ENCODE results near the gene KCNK2.
A peak's percentile ranks its signal among the peaks of the same experiment; 100 is the strongest.

Gene KCNK2

DNA sequence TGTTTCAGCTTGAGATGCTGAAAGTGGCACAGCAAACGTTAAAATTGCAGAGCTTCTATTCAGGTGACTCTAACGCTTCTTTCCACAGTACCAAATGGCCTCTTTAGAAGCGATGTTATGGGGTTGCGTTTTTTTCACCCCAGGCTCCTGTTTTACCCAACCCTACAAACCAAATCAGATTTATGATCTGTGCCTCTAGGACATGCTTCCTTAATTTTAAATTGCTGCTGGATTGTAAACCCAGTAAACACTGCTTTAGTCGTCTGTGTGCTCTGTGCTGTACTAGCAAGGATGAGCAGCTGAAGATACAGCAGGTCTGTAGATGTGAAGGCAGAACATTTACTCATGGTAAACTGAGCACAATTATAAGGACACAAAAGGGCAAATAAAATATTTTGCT lies 13.0 kb downstream of the KCNK2 start:
- DNase-seq: no peak

DNA sequence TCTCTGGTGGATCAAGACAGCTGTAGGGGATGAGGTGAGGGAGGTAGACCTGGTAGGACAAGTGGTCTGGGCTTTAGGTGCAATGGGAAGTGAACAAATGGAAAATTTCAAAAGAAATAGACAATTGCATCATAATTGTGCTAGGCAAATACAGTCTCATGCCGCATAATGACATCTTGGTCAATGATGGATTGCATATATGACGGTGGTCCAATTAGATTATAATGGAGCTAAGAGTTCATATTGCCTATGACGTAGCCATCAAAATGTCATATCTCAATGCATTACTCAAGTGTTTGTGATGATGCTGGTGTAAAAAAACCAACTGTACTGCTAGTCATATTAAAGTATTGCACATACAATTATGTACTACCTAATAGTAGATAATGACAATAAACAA lies 19.0 kb downstream of the KCNK2 start:
- DNase-seq: no peak

DNA sequence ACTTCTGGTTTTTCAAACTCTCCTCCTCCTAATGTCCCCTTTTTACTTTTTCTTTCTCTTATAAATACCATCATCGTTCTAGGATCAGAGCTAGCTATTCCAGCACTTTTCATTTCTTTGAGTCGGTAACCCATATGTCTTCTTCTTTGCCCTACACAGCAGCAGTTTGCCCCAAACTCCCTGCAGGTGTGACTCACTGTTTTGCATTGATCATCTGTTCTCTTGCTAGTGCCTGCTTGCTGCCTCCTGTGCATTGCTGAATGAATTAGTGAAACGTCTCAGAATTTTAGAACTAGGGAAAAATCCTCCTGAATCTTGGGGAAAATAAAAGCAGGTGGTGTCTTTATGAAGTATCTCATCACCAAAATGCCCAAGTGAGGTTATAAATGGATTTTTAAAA lies 21.7 kb downstream of the KCNK2 start:
- DNase-seq: no peak

DNA sequence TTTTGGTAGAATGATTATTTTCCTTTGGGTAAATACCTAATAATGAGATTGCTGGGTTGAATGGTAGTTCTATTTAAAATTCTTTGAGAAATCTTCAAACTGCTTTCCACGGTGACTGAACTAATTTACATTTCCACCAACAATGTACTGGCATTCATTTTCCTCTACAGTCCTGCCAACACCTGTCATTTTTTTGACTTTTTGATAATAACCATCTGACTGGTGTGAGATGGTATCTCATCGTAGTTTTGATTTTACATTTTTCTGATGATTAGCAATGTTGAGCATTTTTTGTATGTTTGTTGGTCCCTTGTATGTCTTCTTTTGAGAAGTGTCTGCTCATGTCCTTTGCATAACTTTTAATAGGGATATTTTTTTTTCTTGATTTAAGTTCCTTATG lies 23.5 kb downstream of the KCNK2 start:
- no peak for DNase-seq

DNA sequence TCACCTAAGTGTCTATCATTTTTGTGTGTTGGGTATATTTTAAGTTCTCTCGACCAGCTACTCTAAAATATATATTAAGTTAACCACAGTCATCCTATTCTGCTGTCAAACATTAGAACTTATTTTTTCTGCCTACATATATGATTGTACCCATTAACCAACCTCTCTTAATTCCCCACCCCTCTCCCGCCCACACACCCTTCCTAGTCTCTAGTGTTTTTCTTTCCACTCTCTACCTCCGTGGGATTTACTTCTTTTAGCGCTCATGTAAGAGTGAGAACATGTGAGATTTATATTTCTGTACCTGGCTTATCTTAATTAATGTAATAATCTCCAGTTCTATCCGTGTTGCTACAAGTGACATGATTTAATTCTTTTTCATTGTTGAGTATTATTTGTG lies 26.6 kb downstream of the KCNK2 start:
- DNase-seq: no peak

DNA sequence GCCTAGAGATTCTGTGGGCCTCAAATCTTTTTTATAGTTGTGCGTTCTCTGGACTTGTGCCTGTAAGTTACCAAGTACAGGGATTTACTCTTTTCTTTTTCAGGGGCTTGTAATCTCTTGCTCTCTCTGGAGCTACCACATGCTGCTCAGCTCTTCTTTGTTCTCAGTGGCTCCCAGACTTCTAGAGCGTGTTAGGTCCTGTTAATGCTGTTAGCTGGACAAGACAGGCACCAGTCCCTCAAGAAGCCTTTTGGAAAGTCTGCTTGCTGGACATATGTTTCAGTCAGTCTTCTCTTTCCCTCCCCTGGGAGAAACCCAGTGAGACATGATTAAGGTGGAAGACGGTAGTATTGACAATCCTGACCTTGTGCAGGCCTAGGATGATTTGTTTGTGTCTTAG lies 29.4 kb downstream of the KCNK2 start:
- no peak for DNase-seq

DNA sequence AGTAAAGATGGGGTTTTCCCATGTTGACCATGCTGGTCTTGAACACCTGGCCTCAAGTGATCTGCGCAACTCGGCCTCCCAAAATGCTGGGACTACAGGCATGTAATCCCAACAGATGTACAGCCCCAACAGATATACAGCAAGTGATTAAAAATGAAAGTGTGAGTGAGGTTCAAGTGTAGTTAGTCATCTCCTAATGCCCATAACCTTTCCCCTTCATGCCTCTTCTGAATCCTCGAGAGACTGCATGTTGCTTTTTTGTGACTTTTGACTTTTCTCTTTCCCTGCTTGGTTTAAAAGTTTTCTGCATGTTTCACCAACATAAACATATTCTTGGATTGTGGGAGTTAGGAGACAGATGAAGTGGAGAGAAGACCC lies 31.2 kb downstream of the KCNK2 start:
- no peak for DNase-seq

DNA sequence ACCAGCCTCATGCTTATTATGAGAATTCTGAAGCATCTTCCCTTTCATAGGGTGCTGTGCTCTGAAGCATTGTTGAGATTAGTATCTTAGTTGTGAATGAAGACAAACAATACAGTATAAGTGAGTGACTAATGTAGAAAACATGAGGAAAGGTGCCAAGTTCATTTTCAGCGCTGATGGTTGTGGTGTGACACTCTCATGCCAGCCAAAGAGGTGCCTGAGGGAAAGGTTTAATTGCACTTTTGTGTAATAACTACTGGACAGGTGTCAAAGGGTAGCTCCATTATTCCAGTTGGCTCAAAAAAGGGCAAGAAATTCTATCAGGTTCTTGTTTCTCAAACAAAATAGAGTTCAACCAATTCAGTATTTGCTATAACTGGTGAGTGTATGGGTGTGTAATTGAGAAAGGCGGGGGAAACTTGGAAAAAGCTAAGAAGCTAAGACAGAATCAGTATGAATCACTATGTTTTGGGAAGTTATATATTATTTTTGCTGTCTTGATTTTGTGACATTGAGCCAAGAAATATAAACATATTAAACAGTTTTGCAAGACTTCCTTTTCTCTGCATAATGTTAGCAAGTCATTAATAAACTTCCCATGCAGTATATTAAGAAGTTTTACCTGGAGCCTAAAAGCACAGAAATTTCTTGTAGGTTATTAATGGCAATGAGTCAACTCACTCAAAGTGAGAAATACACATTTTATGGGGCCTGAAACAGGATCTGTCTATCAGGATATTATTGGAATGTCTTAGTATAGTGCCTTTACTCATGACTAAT lies 31.8 kb downstream of the KCNK2 start:
- no peak for DNase-seq

DNA sequence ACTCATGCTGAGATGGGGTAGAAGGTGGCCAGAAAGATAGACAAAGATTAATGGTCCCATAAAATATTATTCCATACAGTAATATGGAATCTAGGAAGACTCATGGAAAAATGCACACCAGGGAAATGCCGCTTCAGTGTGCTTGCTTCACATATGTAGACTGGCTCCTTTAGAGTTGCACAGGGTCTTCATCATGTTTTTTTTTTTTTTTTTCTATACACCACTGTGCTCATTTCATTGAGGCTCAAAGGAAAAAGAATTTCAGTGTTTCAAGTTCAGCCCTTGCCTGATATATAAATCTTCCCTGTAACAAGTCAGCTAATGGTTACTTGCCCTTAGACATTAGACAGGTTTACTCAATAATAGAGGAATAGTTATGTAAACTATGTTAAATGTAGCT lies 33.2 kb downstream of the KCNK2 start:
- no peak for DNase-seq

DNA sequence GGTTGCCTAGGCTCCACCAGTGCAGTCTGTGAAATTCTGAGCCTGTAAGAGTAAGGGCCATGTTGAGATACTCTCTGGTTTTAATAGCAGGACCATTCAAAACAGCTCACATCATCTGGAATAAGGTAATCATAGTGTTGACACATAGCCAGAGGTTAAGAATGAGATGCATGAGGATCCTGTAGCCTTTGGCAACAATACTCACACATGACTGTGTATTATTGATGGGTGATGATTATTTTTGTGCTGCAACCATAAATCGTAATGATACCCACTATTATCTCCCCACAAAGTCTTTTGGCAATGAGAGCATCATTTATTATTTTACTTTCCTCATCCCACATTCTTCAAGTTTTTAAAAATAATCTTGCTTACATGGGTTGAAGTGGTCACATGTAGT lies 35.5 kb downstream of the KCNK2 start:
- no peak for DNase-seq

DNA sequence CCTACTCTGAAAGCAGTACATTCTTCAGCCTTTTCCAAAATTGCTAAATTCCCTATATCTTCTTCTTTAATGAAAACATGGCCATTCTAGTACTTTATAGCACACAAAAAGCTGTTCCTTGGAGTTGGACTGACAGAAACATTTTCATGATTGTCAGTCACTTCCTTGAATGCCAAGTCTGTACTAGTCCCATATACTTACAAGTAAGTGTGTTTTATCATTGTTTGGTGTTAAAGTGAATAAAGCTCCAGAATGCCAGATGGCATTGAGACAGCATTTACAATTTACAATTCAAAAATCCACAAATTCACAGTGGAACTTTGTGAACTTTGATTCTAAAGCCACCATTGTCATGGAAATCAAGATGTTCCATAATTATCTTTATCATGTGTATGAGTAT lies 36.5 kb downstream of the KCNK2 start:
- DNase-seq: no peak

DNA sequence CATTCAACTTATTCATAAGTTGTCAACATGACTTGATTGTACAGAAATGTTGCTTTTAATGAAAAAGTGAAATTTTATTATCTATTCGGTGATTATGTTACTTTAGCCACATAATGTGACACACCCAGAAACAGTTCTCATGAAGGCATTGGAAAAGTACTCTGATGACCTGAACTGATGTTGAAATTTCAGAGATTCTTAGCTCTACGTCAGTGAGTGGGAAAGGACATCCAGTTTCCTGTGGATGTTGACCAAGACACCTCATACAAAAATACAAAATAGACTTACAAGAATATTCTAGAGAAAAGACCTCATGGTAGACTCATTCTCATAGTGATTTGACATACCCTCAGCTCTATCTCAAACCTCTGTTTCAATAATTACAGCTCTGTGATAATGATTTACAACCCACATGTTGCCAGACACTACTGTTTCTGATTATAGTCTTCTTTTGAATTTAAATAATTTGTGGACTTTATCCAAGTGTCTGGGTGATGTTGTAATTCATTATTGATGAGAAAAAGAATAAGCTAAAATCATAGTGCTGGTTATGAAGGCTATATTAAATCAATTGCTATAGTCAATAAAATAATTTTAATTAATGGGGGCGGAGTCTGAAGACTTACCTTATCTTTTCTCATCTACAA lies 37.3 kb downstream of the KCNK2 start:
- DNase-seq: no peak

DNA sequence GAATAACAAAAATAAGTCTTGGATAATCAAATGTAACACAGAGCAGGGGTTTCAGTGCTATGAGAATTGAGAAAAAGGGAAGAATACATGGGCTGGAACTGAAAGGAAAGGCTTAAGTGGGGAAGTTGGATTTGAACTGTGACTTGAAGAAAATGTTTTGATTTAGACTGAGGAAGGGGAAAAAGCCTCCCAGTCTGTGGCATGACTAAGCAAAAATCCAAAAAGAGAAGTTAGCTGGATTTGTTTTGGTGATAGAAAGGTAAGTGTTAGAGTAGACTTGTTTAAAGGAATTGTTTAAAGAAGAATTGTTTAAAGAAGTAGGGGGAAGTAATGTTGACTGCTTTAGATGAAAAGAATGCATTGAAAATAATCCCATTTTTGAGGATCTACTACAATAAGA lies 46.0 kb downstream of the KCNK2 start:
- peak; percentile 14 to 37 (median 24) for DNase-seq

DNA sequence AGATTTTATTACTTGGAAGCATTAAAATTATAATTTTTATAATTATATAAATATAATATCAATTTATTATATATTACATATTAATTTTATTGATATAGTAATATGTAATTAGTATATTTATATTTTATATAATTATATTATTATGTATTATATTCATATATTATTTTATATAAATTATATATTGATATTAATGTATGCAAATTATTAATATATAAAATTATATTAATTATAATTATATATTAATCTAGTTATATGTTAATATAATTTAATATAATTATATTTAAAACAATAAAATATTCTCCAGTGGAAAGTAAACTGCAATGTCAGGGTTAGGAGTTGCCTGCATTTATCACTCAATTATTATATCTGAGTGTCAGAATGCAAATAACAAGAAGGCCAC lies 48.8 kb downstream of the KCNK2 start:
- DNase-seq: no peak

DNA sequence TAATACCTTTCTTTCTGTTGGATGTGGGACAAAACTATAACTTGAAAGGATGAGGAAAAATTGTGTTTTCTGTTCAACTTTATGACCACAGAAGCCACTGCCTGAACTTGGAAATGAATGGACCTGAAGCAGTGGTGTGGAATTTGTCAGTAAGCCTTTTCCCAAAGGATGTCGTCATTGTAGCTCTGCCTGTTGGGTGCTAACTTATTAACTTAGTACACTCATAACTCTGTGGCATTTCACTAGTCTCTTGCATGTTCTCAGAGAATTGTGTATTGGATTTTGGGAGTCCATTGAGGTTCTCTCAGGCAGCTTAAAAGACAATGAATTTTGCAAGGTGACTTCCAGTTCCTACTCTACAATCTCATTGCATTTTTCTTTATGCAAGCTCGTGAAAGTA lies 49.6 kb downstream of the KCNK2 start:
- no peak for DNase-seq

DNA sequence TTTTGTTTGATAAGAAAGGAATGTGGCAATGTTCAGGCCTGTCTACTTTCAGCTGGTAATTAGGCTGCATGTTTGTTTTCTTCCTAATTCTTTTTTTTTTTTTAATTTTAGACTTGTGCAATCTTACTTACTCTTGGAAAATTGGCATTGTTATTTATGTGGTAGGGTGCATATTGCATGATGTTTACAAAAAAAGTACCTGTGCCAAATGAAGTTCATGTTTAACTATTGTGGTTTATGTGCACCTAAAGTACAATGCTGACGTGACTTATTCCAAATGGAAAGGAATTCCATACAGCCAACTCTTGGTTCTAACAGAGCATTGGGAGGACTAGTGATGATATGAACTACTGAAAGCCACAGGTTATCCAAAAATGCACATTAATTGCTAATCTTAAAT lies 51.0 kb downstream of the KCNK2 start:
- no peak for DNase-seq

DNA sequence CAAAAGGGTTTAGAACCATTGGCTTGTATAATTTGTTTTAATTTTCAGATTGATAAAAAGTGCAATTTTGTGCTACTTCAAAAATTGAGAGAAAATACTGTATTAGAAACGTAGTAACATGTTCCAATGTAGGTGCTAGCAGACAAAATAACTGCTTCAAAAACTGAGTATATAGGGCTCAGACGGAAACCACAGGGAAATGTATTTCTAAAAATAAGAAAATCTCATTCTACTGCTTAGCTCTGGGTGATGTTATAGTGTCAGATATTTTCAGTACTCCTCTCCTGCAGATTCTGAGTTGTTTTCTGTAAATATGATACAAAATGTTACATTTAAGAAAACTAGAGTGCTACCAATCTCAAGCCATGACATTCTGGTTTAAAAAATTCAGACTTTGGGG lies 55.4 kb downstream of the KCNK2 start:
- DNase-seq: no peak

DNA sequence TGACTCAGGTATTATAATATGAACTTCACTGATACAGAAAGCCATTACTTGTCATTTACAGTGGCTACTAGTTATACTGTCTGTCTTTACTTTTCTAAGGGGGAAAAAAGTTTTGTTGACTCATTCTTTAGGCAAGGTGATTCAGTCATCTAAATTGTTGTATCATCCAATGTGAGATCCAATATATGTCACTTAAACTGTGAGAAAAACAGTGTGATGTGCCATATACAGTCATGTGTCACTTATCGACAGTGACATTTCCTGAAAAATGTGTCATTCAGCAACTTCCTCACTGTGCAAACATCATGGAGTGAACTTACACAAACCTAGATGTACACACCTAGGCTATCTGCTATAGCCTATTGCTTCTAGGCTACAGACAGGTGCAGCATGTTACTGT lies 57.6 kb downstream of the KCNK2 start:
- DNase-seq: peak in 2 of 3 donors; percentile 5 to 26

DNA sequence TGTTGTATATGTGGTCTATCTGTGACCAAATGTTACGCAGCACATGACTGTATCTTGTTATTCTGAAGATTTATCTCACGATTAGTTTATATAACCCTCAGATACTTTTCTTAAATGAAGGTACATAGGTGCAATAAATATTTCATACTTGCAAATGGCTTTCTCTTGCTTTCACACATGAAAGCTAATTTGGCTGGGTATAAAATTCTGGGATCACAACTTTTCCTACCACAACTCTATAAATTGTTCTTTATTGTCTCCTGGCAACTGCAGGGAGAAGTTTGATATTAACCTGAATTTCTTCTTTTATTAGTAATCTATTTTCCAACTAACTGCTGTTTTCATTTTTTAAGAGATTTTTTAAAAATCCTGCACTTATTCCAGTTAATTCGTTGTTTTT lies 58.9 kb downstream of the KCNK2 start:
- no peak for DNase-seq

DNA sequence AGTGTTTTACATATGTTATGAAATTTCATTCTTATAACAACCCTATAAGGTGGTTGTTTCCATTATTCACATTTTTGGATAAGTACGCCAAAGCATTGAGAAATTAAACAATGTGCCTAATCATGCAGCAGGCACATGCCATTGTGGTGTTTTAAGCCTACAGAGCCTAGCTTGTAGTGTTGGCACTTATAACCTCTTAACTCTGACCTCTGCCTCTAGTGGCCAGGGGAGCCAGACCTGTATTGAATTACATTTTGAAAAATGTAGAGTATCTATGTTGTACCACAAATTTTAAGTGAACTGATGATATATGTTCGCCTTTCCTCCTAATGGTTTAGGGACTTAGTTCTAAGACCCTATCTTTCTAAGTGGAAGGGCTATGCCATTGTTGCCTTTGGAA lies 61.0 kb downstream of the KCNK2 start:
- DNase-seq: no peak

DNA sequence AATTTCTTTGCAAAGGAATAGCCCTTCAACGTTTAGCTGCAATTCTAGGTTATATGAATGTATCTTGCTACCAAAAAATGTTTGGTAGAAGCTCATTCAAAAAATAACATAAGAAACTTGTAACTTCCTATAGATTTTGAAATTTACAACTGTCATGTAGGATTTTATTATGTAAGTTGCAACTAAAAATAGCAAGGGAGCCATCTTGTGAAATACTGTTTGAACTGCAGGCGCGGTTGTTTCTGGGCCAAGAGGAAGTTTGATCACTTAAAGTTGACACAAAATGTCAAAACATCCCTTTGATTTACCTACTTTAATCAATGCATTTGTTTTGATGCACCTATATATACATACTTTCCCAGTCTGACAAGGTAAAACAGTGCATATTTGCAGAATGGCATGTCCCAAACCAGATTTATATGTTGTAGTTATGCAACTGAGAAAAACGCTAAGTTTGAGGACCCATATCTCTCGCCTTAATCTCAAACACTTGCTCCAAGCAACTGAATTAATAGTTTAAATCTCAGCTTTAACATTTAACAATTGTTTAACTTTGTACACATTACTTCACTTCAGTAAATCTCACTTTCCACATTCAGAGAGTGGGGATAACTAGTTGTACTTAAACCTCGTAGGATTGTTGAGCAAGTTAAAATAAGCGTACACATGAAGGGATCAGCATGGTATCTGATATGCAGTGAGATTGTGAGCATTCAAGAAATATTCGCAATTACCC lies 63.9 kb downstream of the KCNK2 start:
- DNase-seq: peak; percentile 53 to 64 (median 60)

DNA sequence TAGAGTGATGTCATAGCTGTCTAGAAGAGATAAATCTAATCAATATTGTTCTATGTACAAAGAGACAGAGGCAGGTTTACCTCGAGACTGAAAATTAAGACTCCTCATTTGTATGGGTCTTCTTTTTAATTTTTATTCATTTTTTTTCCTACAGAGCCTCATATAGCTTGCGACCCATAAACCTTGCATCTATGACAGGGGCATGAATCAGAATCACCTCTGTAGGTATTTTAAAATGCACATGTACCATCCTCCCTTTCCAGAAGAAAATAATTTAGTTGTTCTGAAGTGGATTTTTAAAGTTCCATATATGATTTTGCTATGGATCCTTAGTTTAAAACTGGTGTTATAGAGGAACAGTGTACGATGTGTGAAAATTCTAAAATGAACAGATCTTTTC lies 64.5 kb downstream of the KCNK2 start:
- no peak for DNase-seq

DNA sequence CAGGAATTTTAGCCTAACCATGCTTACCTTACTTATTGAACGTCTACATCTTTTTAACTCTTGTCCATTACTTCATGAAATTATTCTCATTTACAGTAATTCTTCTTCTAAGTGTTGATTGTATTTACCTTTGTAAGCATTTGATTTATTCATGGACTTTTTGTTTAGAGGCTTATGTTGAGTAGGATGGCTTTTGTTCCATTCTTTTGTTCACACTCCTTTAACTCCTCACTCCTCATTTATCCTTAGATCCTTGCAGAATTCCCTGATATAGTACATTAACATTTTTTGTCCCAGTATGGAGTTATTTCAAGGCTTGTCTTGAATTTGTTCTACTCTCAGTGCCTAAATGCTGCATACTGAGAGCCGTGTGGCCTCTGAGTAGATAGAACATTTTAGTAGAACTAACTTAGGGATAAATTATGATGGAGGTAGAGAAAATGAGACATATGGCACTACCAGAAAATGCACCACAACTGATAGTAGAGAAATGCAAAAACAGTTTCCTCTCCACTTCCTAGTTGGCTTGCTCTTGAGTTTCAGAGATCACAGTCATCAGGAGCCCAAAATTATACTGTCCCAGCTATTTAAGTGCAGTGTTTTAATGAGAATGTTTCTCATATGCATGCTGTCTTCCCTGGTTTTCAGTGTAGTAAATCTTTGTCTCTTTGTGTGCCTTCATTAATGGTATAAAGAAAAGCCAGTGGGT lies 69.5 kb downstream of the KCNK2 start:
- no peak for DNase-seq

DNA sequence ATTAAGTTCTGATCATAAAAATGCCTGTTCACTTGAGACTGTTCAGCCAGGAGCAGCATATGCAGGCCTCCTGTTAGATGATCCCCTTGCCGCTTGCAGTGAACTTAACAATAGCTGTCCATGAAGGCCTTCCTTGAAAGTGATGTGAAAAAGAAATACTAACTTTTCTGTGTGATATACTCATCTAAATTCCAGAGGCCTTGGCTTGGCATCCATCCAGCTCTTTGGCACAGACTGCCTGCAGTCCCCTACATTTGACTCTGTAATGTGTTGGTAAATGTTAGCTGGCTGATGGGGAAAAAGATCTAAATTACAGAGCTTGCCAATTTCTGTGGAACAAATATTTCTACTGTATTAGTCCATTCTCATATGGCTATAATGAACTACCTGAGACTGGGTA lies 73.7 kb downstream of the KCNK2 start:
- DNase-seq: no peak

Data from suppressor macrophage treated with lipopolysaccharide for 1 hour (primary cell).